Activated B cell treated with CpG ODN at 0.5 μM for 24 hours (primary cell): ENCODE measurements around the gene SHBG. TPM values are rescaled to one million over a fixed set of nuclear protein-coding genes. Genes with fewer than 3 reads are reported as not detected.

Source experiments
- ATAC-seq: fragments of 200-7000 bp; cut with Tn5 transposase; one replicate; pipeline ENCODE4 v1.10.0; 2021; ENCODE audit warnings: low read depth, mild to moderate bottlenecking, moderate library complexity
- CTCF ChIA-PET: fragments of 350-600 bp; sonication (Branson Sonifier 250); formaldehyde crosslinking; loops from one replicate; lab custom pipeline; 2021; ENCODE audit warnings: antibody characterized with exemption; lab: Charles Lee
- POLR2A ChIA-PET: fragments of 350-600 bp; sonication (Branson Sonifier 250); formaldehyde crosslinking; loops from one replicate; lab custom pipeline; 2021; ENCODE audit warnings: antibody characterized with exemption; lab: Charles Lee
- DNase-seq: peaks from one replicate; pipeline ENCODE4 v3.0.0; 2022
- H3K27ac Mint-ChIP-seq: one replicate; pipeline ENCODE4 v1.8.0; 2020; ENCODE audit warnings: mixed read lengths
- H3K27me3 Mint-ChIP-seq: one replicate; pipeline ENCODE4 v1.8.0; 2021; ENCODE audit warnings: mixed read lengths
- H3K36me3 Mint-ChIP-seq: one replicate; pipeline ENCODE4 v1.8.0; 2021; ENCODE audit warnings: low read depth, mixed read lengths
- H3K4me1 Mint-ChIP-seq: one replicate; pipeline ENCODE4 v1.8.0; 2021; ENCODE audit warnings: mixed read lengths
- H3K4me3 Mint-ChIP-seq: one replicate; pipeline ENCODE4 v1.8.0; 2020; ENCODE audit warnings: mild to moderate bottlenecking, mixed read lengths
- H3K9me3 Mint-ChIP-seq: one replicate; pipeline ENCODE4 v1.8.0; 2020; ENCODE audit warnings: mixed read lengths
- intact Hi-C: fragments of 100-400 bp; cut with micrococcal nuclease; formaldehyde crosslinking; loops from one replicate; pipeline ENCODE4 v1.15.1; 2024
- total RNA-seq: library from RNA; stranded (reverse); gene quantifications from 2 replicates; pipeline ENCODE4 v1.2.3, GENCODE V29; 2022
- TF ChIP-seq, protein P1 (sequence below): fragments of 200-600 bp; IDR thresholded peaks from one replicate; pipeline ENCODE4 v1.8.0; 2022; ENCODE audit warnings: antibody characterized with exemption, mild to moderate bottlenecking

The SHBG gene
- total RNA-seq, 1 donor from 2014 or later = not detected

- ChIA-PET POLR2A (interaction anchor here (5.5 kb wide), 1 partner anchor 11 kb away, joined by 39 read pairs; the partner anchor contains the start of genes TP53 and WRAP53), CTCF (no interaction called here)
- ATAC-seq = no peak
- peaks cover 11% of the 10 kb centered on the region for H3K4me1 Mint-ChIP-seq
- DNase-seq = no peak
- no peak overlapping the region for H3K27ac Mint-ChIP-seq
- no peaks in the 10 kb centered on the region for H3K27me3 Mint-ChIP-seq
- no peak overlapping the region for H3K4me3 Mint-ChIP-seq
- H3K9me3 Mint-ChIP-seq = peaks cover 6% of the 10 kb centered on the region
- H3K36me3 Mint-ChIP-seq = peaks cover 56% of the 10 kb centered on the region
- TF ChIP-seq, protein P1, sequence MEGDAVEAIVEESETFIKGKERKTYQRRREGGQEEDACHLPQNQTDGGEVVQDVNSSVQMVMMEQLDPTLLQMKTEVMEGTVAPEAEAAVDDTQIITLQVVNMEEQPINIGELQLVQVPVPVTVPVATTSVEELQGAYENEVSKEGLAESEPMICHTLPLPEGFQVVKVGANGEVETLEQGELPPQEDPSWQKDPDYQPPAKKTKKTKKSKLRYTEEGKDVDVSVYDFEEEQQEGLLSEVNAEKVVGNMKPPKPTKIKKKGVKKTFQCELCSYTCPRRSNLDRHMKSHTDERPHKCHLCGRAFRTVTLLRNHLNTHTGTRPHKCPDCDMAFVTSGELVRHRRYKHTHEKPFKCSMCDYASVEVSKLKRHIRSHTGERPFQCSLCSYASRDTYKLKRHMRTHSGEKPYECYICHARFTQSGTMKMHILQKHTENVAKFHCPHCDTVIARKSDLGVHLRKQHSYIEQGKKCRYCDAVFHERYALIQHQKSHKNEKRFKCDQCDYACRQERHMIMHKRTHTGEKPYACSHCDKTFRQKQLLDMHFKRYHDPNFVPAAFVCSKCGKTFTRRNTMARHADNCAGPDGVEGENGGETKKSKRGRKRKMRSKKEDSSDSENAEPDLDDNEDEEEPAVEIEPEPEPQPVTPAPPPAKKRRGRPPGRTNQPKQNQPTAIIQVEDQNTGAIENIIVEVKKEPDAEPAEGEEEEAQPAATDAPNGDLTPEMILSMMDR = no peak
- intact Hi-C loops = no loop called here
These were observed 46.6 kb downstream of the SHBG start for GRCh38 chr17:7676533-7676932.

GRCh38 chr17:7677388-7678067, 47.6 kb downstream of the SHBG start:
- ChIA-PET CTCF (interaction anchor here (1.9 kb wide), 1 partner anchor 10 kb away, joined by 6 read pairs; the partner anchor contains the start of genes TP53 and WRAP53), POLR2A (interaction anchor here (0.6 to 5.5 kb wide), 2 partner anchors 8 to 10 kb away, joined by 3 to 39 read pairs; partner anchors contain the start of genes TP53 and WRAP53)
- Mint-ChIP-seq H3K27me3 (no peaks in the 10 kb centered on the region), H3K4me3 (no peak overlapping the region), H3K36me3 (peaks cover 52% of the 10 kb centered on the region), H3K27ac (peak overlapping the region; percentile 13), H3K9me3 (peaks cover 6% of the 10 kb centered on the region), H3K4me1 (peaks cover 12% of the 10 kb centered on the region)
- TF ChIP-seq, protein P1 = no peak
- ATAC-seq (no peak), DNase-seq (no peak)
- intact Hi-C loops = no loop called here

Other genes with a start within 250 kb of the SHBG start
- gene TNK1, start 249.0 kb upstream of the SHBG start, total RNA-seq = 3.5 and 5.8 TPM in 2 replicates
- 31.7 and 35.2 TPM in 2 replicates for gene PLSCR3, start 235.6 kb upstream of the SHBG start, total RNA-seq
- gene TMEM256, start 226.0 kb upstream of the SHBG start, total RNA-seq = 98.2 and 117 TPM in 2 replicates
- 0.66 and 1.1 TPM in 2 replicates for gene NLGN2, start 222.3 kb upstream of the SHBG start, total RNA-seq
- not detected in 2 replicates for gene SPEM1, start 209.8 kb upstream of the SHBG start, total RNA-seq
- not detected in 2 replicates for gene SPEM2, start 204.5 kb upstream of the SHBG start, total RNA-seq
- gene SPEM3, start 201.3 kb upstream of the SHBG start, total RNA-seq = not detected in 2 replicates
- 13.4 and 14.8 TPM in 2 replicates for gene TMEM102, start 194.7 kb upstream of the SHBG start, total RNA-seq
- gene FGF11, start 190.6 kb upstream of the SHBG start, total RNA-seq = 1.3 and 2.8 TPM in 2 replicates
- gene CHRNB1, start 185.1 kb upstream of the SHBG start, total RNA-seq = 5.9 and 6.0 TPM in 2 replicates
- 28.8 and 30.5 TPM in 2 replicates for gene ZBTB4, start 150.5 kb upstream of the SHBG start, total RNA-seq
- gene SLC35G6, start 148.7 kb upstream of the SHBG start, total RNA-seq = not detected in 2 replicates
- 148 and 162 TPM in 2 replicates for gene POLR2A, start 145.8 kb upstream of the SHBG start, total RNA-seq
- gene TNFSF12, start 81.1 kb upstream of the SHBG start, total RNA-seq = 25.2 and 30.7 TPM in 2 replicates
- 14.4 and 15.3 TPM in 2 replicates for gene TNFSF13, start 71.4 kb upstream of the SHBG start, total RNA-seq
- 49.6 and 55.8 TPM in 2 replicates for gene SENP3, start 68.2 kb upstream of the SHBG start, total RNA-seq
- gene CD68, start 50.5 kb upstream of the SHBG start, total RNA-seq = 7.2 and 7.8 TPM in 2 replicates
- gene MPDU1, start 46.3 kb upstream of the SHBG start, total RNA-seq = 50.7 and 58.9 TPM in 2 replicates
- gene SOX15, start 40.0 kb upstream of the SHBG start, total RNA-seq = 0.24 and 0.64 TPM in 2 replicates
- gene FXR2, start 15.2 kb upstream of the SHBG start, total RNA-seq = 27.5 and 32.4 TPM in 2 replicates
- 44.5 and 45.0 TPM in 2 replicates for gene SAT2, start 2.3 kb upstream of the SHBG start, total RNA-seq
- gene ATP1B2, start 20.8 kb downstream of the SHBG start, total RNA-seq = not detected in 2 replicates
- 217 and 220 TPM in 2 replicates for gene TP53, start 57.4 kb downstream of the SHBG start, total RNA-seq
- 17.1 and 17.6 TPM in 2 replicates for gene WRAP53, start 58.3 kb downstream of the SHBG start, total RNA-seq
- gene EFNB3, start 75.1 kb downstream of the SHBG start, total RNA-seq = not detected in 2 replicates
- not detected in 2 replicates for gene DNAH2, start 87.6 kb downstream of the SHBG start, total RNA-seq
- gene KDM6B, start 204.1 kb downstream of the SHBG start, total RNA-seq = 70.8 and 72.5 TPM in 2 replicates
- gene TMEM88, start 224.9 kb downstream of the SHBG start, total RNA-seq = 3.2 and 7.1 TPM in 2 replicates
- gene NAA38, start 227.4 kb downstream of the SHBG start, total RNA-seq = 36.0 and 47.9 TPM in 2 replicates
- 5.4 and 6.1 TPM in 2 replicates for gene CYB5D1, start 227.9 kb downstream of the SHBG start, total RNA-seq